ENCODE results near the gene PPARGC1A. TPM values are rescaled to one million over a fixed set of nuclear protein-coding genes. Genes with fewer than 3 reads are reported as not detected.

Gene PPARGC1A
- total RNA-seq, 6 donors from 2014 or later: 4.6 to 16.8 (median 11.8) TPM

DNA sequence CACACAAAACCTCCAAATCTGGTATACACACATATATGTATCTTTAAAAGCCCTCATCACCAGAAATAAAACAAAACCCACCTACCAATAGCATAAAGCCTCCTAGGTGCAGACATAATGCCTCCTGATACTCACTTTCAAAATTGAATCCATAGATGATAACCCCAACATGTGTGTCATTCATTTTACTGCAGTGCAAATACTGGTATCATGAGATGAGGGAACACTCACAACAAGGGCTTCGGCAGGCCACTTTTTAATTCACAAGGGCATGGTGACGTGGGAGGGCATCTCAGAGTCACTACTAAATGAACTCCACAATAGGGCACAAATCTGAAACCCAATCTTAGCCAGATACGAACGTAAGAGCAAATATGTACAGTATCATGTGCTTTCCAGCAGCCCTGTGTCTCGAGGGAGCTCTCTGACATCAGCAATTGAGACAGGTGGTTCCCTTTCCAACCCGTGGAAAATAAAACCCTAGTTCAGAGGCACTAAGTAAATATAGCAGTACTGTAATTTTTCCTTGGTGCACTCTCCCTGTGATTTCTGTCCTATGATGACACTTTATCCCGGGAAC is 14.1 kb upstream of the PPARGC1A start:
- H3K27ac ChIP-seq: no peak overlapping the region
- WGBS, 2 donors: 53 to 54% methylated on average over 7 of the region's 7 CpGs
- peaks cover 0 to 3% (median 0%) of the 10 kb centered on the region in 4 donors for H3K4me1 ChIP-seq
- H3K4me3 ChIP-seq: no peak overlapping the region
- ATAC-seq (ENCODE audit: low FRiP score in 2 of 2): peak; percentile 17 to 43
- H3K27me3 ChIP-seq: no peaks in the 10 kb centered on the region
- H3K36me3 ChIP-seq: no peaks in the 10 kb centered on the region
- H3K9me3 ChIP-seq: no peaks in the 10 kb centered on the region
- TF ChIP-seq POLR2A (IDR thresholded peaks at IDR 0.05): no peak
- TF ChIP-seq EP300 (IDR thresholded peaks at IDR 0.05): no peak
- no peak for TF ChIP-seq POLR2AphosphoS5 (IDR thresholded peaks at IDR 0.05)
- TF ChIP-seq, protein P1, sequence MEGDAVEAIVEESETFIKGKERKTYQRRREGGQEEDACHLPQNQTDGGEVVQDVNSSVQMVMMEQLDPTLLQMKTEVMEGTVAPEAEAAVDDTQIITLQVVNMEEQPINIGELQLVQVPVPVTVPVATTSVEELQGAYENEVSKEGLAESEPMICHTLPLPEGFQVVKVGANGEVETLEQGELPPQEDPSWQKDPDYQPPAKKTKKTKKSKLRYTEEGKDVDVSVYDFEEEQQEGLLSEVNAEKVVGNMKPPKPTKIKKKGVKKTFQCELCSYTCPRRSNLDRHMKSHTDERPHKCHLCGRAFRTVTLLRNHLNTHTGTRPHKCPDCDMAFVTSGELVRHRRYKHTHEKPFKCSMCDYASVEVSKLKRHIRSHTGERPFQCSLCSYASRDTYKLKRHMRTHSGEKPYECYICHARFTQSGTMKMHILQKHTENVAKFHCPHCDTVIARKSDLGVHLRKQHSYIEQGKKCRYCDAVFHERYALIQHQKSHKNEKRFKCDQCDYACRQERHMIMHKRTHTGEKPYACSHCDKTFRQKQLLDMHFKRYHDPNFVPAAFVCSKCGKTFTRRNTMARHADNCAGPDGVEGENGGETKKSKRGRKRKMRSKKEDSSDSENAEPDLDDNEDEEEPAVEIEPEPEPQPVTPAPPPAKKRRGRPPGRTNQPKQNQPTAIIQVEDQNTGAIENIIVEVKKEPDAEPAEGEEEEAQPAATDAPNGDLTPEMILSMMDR (IDR thresholded peaks at IDR 0.05): no peak
- no peak for DNase-seq

DNA sequence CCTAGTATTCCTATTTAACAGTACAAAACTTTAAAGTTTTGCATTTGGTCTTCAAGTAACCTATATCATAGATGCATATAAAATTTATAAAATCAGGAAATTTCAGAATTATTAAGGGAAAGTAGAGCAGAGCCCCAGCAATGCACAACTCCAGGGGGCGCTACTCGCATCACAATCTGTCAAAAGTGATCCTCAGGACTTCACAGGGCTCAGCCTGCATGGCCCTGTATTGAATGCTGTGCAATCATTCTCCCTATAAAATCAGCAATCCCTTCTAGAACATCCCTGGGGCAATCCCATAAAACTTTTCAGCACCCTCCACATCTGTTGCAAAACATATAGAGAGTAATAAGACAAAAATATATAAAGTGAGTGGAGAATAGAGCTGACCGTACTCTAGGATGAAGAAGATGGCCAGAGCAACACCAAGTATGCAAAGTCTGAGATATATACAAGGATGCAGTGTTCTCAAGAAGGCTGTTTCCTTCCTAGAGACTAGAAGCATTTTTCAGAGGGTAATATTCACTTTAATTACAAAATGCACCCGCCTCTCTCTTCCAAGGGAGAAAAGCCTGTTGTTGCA is 12.5 kb upstream of the PPARGC1A start:
- Histone ChIP-seq H3K36me3 (no peaks in the 10 kb centered on the region), H3K4me3 (no peak overlapping the region), H3K4me1 (peaks cover 0 to 3% (median 0%) of the 10 kb centered on the region in 4 donors), H3K27ac (no peak overlapping the region), H3K9me3 (no peaks in the 10 kb centered on the region), H3K27me3 (no peaks in the 10 kb centered on the region)
- WGBS, 2 donors: 84 to 89% methylated on average over 4 of the region's 4 CpGs
- ATAC-seq (ENCODE audit: low FRiP score in 2 of 2) (no peak), DNase-seq (no peak)
- no peak for TF ChIP-seq POLR2A (IDR thresholded peaks at IDR 0.05)
- no peak for TF ChIP-seq POLR2AphosphoS5 (IDR thresholded peaks at IDR 0.05)
- TF ChIP-seq, protein P1 (IDR thresholded peaks at IDR 0.05): no peak
- no peak for TF ChIP-seq EP300 (IDR thresholded peaks at IDR 0.05)

DNA sequence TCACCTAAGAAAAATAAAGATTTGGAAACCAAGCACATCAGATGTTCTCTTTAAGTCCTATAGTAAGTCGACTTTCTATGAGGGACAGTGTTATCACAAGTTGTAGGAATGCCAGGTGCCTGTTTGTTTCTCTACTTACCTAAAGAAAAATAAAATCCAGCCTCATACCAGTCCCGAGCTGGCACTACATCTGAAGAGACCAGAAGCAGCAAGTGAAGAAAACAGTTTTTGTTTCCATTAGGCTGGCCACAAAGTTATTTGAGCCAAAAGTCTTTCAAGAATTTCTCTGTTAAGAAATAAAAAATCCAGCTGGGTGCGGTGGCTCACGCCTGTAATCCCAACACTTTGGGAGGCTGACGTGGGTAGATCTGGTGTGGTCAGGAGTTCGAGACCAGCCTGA is 10.8 kb upstream of the PPARGC1A start:
- DNase-seq (no peak), ATAC-seq (ENCODE audit: low FRiP score in 2 of 2) (no peak)
- Histone ChIP-seq H3K27me3 (no peaks in the 10 kb centered on the region), H3K36me3 (no peaks in the 10 kb centered on the region), H3K9me3 (no peaks in the 10 kb centered on the region), H3K4me3 (no peak overlapping the region), H3K27ac (no peak overlapping the region), H3K4me1 (peaks cover 0 to 3% (median 0%) of the 10 kb centered on the region in 4 donors)
- 86 to 92% methylated on average over 6 of the region's 6 CpGs for WGBS, 2 donors
- no peak for TF ChIP-seq POLR2AphosphoS5 (IDR thresholded peaks at IDR 0.05)
- TF ChIP-seq, protein P1 (IDR thresholded peaks at IDR 0.05): no peak
- TF ChIP-seq POLR2A (IDR thresholded peaks at IDR 0.05): no peak
- TF ChIP-seq EP300 (IDR thresholded peaks at IDR 0.05): no peak

DNA sequence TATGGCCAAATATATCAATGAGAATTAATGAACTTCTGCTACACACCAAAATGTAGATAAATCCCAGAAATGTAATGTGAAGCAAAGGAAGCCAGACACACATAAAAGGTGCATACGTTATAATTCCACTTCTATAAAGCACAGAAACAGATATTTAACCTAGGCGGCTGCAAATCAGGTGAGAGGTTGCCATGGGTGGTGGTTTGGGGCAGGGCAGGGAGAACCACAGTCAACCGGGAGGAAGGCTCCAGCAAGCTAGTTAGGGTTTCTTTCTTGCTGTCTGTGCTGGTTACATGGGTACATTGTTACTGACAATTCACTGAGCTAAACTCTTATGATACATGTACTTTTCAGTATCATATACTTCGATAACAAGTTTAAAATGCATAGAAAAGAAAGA is 9.7 kb upstream of the PPARGC1A start:
- H3K27me3 ChIP-seq: no peaks in the 10 kb centered on the region
- TF ChIP-seq EP300 (IDR thresholded peaks at IDR 0.05): no peak
- no peak for TF ChIP-seq POLR2AphosphoS5 (IDR thresholded peaks at IDR 0.05)
- 80 to 83% methylated on average over 4 of the region's 4 CpGs for WGBS, 2 donors
- DNase-seq (no peak), ATAC-seq (ENCODE audit: low FRiP score in 2 of 2) (no peak)
- H3K4me1 ChIP-seq: peaks cover 0 to 3% (median 0%) of the 10 kb centered on the region in 4 donors
- H3K36me3 ChIP-seq: no peaks in the 10 kb centered on the region
- H3K4me3 ChIP-seq: no peak overlapping the region
- H3K27ac ChIP-seq: no peak overlapping the region
- H3K9me3 ChIP-seq: no peaks in the 10 kb centered on the region

DNA sequence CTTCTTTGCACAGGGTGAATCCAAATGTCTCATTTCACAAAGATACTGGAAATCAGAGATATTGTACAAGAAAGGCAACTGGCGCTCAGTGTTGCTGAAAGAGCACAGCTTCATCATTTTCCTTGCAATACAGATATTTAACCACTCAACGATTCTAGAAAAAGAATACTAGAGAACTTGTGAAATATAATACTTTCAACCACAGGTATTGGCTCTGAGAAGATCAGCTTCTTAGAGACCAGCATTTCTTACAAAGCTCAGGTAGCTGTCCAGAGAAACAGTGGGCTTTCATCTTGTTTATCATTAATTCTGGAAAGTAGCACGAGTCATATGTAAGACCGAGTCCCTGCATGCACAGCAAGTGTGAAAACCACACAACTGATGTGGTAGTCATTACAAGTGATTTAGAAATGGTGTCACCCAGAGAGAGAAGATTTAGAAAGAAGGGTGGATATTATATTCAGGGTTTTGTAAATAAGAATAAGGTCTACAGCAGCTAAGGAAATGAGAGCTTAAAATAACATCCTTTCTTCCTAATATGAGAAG is 7.8 kb upstream of the PPARGC1A start:
- Histone ChIP-seq H3K27ac (no peak overlapping the region), H3K9me3 (no peaks in the 10 kb centered on the region), H3K4me3 (no peak overlapping the region), H3K27me3 (no peaks in the 10 kb centered on the region), H3K4me1 (no peaks in the 10 kb centered on the region), H3K36me3 (no peaks in the 10 kb centered on the region)
- WGBS, 2 donors: 75 to 79% methylated on average over 4 of the region's 4 CpGs
- ATAC-seq (ENCODE audit: low FRiP score in 2 of 2) (no peak), DNase-seq (no peak)
- no peak for TF ChIP-seq POLR2A (IDR thresholded peaks at IDR 0.05)
- TF ChIP-seq, protein P1 (IDR thresholded peaks at IDR 0.05): no peak
- TF ChIP-seq POLR2AphosphoS5 (IDR thresholded peaks at IDR 0.05): no peak
- TF ChIP-seq EP300 (IDR thresholded peaks at IDR 0.05): no peak
